SK-N-MC (cell line): ENCODE results near the gene ALAS1.

Experiments
- DNase-seq: peaks from one replicate; pipeline ENCODE4 v3.0.0-alpha.2; 2011; ENCODE audit warnings: low read depth, low spot score
- H3K27ac ChIP-seq: fragments of 200-600 bp; sonication (generic); 2 replicates; pipeline ENCODE4 v1.5.1; 2016; ENCODE audit warnings: mixed run types
- H3K36me3 ChIP-seq: fragments of 200-600 bp; sonication (generic); 2 replicates; pipeline ENCODE4 v1.6.1; 2017; ENCODE audit warnings: antibody characterized with exemption, low read length, mixed read lengths; ENCODE audit not compliant: insufficient read depth
- H3K4me3 ChIP-seq: fragments of 200-600 bp; sonication (generic); 2 replicates; pipeline ENCODE4 v1.5.1; 2016
- H3K9ac ChIP-seq: fragments of 200-600 bp; sonication (generic); 2 replicates; pipeline ENCODE4 v1.8.0; 2017; ENCODE audit warnings: mixed run types, mixed read lengths; ENCODE audit not compliant: insufficient read length
- H3K9me3 ChIP-seq: fragments of 200-600 bp; sonication (generic); 2 replicates; pipeline ENCODE4 v1.6.1; 2017; ENCODE audit warnings: low read depth, mild to moderate bottlenecking, antibody characterized with exemption, low read length, moderate library complexity, mixed read lengths
- EZH2 ChIP-seq: fragments of 200-600 bp; sonication (generic); IDR thresholded peaks from one replicate; pipeline ENCODE4 v1.6.1; 2017; ENCODE audit warnings: antibody characterized with exemption
- FOXP2 ChIP-seq: optimal IDR thresholded peaks from 2 replicates; pipeline ENCODE3; 2011; ENCODE audit warnings: mild to moderate bottlenecking, moderate library complexity; ENCODE audit not compliant: insufficient read depth; ENCODE audit errors: extremely low read length, control extremely low read depth
- POLR2AphosphoS5 ChIP-seq: IDR thresholded peaks from 2 replicates; pipeline ENCODE4 v1.6.1; 2012; ENCODE audit warnings: mild to moderate bottlenecking, low read depth, low read length, borderline replicate concordance

Gene ALAS1

GRCh38 chr3:52213005-52213404, 15.0 kb downstream of the ALAS1 start:
- no peak overlapping the region for H3K4me3 ChIP-seq
- H3K9ac ChIP-seq: no peak overlapping the region
- no peaks in the 10 kb centered on the region for H3K9me3 ChIP-seq
- DNase-seq: no peak
- H3K27ac ChIP-seq: no peak overlapping the region
- TF ChIP-seq FOXP2 (no peak), POLR2AphosphoS5 (no peak), EZH2 (no peak)
- peaks cover 34% of the 10 kb centered on the region; the same call in 1 of the 2 replicates for H3K36me3 ChIP-seq

- no peak overlapping the region for H3K9ac ChIP-seq
- TF ChIP-seq POLR2AphosphoS5 (no peak), FOXP2 (no peak), EZH2 (no peak)
- H3K4me3 ChIP-seq: no peak overlapping the region
- H3K9me3 ChIP-seq: no peaks in the 10 kb centered on the region
- H3K27ac ChIP-seq: no peak overlapping the region
- no peak for DNase-seq
- peaks cover 25% of the 10 kb centered on the region; the same call in 1 of the 2 replicates for H3K36me3 ChIP-seq
These were observed 15.9 kb downstream of the ALAS1 start for GRCh38 chr3:52213901-52214300.

- peaks cover 19% of the 10 kb centered on the region; the same call in 1 of the 2 replicates for H3K36me3 ChIP-seq
- no peak overlapping the region for H3K27ac ChIP-seq
- no peak overlapping the region for H3K4me3 ChIP-seq
- no peaks in the 10 kb centered on the region for H3K9me3 ChIP-seq
- TF ChIP-seq EZH2 (no peak), FOXP2 (no peak)
- no peak for DNase-seq
- H3K9ac ChIP-seq: no peak overlapping the region
These were observed 17.4 kb downstream of the ALAS1 start for GRCh38 chr3:52215351-52215750.

GRCh38 chr3:52216585-52217408, 18.8 kb downstream of the ALAS1 start:
- Histone ChIP-seq H3K4me3 (no peak overlapping the region), H3K27ac (no peak overlapping the region), H3K9me3 (no peaks in the 10 kb centered on the region), H3K9ac (no peak overlapping the region), H3K36me3 (peaks cover 11% of the 10 kb centered on the region; the same call in 1 of the 2 replicates)
- no peak for DNase-seq
- TF ChIP-seq FOXP2 (no peak), POLR2AphosphoS5 (no peak; the same call in 1 of the 2 replicates)

DNA sequence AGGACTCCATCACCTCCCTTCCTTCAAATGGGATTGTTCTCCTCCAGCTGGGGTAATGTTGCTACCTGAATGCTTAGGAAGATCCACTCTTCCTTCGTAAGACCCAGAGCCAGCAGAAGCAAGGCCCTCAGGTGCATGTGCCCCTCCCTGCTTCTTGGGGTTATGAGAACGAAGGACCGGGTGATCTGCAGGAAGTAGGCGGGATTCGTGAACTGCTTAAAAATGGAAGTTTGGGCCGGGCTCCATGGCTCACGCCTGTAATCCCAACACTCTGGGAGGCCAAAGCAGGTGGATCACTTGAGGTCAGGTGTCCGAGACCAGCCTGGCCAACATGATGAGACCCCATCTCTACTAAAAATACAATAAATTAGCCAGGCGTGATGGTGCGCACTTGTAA, 19.4 kb downstream of the ALAS1 start:
- peaks cover 6% of the 10 kb centered on the region; the same call in 1 of the 2 replicates for H3K36me3 ChIP-seq
- H3K4me3 ChIP-seq: no peak overlapping the region
- DNase-seq: no peak
- no peaks in the 10 kb centered on the region for H3K9me3 ChIP-seq
- no peak for TF ChIP-seq EZH2
- TF ChIP-seq FOXP2: no peak
- no peak for TF ChIP-seq POLR2AphosphoS5
- H3K9ac ChIP-seq: no peak overlapping the region
- H3K27ac ChIP-seq: no peak overlapping the region

DNA sequence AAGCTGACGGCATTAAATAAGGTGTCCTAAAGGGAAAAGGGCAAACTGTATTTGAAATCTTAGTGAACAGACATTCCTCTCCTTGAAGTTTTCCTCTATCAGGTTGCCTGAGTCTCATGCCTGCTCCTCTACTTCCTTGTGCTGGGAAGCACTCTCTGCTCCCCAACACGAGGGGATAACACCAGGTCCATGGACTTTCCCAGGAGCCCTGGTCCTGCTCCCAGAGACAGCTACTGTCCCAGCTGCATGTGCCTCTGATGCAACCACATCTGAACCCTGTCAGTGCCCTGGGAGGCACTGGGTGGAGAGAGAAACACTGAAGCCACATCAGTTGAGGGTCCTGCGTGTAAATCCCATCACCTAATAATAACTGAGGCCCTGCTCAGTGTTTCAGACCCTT, 20.1 kb downstream of the ALAS1 start:
- no peak overlapping the region for H3K27ac ChIP-seq
- DNase-seq: no peak
- no peaks in the 10 kb centered on the region for H3K9me3 ChIP-seq

GRCh38 chr3:52218454-52218853, 20.5 kb downstream of the ALAS1 start:
- Histone ChIP-seq H3K36me3 (peaks cover 5% of the 10 kb centered on the region; the same call in 1 of the 2 replicates), H3K9ac (no peak overlapping the region), H3K4me3 (no peak overlapping the region), H3K9me3 (no peaks in the 10 kb centered on the region), H3K27ac (no peak overlapping the region)
- TF ChIP-seq EZH2 (no peak), FOXP2 (no peak), POLR2AphosphoS5 (no peak)
- DNase-seq: no peak

More for the DNA sequence above, 20.1 kb downstream of the ALAS1 start:
- H3K36me3 ChIP-seq: peaks cover 6% of the 10 kb centered on the region; the same call in 1 of the 2 replicates
- H3K9ac ChIP-seq: no peak overlapping the region
- H3K4me3 ChIP-seq: no peak overlapping the region
- TF ChIP-seq EZH2: no peak
- TF ChIP-seq FOXP2: no peak
- no peak for TF ChIP-seq POLR2AphosphoS5

DNA sequence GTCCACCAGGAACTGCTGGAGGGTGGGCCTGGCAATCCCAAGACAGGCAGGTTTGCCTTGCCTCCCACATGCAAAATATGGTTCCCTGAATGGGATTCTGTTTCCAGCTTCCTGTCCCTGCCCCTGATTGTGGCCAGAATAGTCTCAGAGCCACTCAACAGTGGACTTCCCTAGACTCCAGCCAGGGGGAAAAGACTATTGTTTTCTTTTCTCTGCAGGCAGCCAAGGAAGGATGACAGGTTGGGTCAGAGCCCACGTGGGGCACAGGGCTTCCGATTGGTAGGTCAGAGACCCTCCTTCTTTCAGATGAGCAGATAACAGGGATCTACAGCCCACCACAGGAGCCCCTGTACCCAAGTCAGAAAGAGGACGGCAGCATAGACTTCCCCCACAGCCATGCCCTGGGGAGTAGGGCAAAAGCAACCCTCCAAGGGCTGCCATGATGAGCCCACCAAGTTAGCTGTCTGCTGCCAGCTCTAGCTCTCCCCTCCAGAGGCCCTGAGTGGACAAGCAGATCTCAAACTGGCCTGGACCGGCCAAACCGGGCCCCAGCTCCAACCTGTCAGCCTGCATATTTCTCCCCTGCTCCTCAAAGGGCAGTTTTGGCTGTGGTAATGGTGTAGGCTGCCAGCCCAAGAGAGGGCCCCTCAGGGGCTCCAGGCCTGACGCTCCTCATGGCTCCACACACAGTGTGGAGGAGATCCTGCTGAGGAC, 21.1 kb downstream of the ALAS1 start:
- Histone ChIP-seq H3K4me3 (no peak overlapping the region), H3K36me3 (no peaks in the 10 kb centered on the region), H3K9me3 (no peaks in the 10 kb centered on the region), H3K27ac (no peak overlapping the region), H3K9ac (no peak overlapping the region)
- DNase-seq: no peak
- TF ChIP-seq EZH2 (no peak), POLR2AphosphoS5 (no peak), FOXP2 (no peak)
